SIG-M5 treated with dmso at 0.1 percent for 504 hours (cell line): ENCODE measurements around the gene COQ8B.
"Not testable (repeated sequence)": the region's sequence is repeated elsewhere in the genome, so short reads cannot be mapped to it uniquely, and the experiment has no call there.

Source experiments
- DNase-seq: peaks from one replicate; lab custom pipeline; 2025; ENCODE audit not compliant: unreplicated experiment; lab: John Stamatoyannopoulos, UW

The COQ8B gene

GRCh38 chr19:40716482-40717324, at the start of gene COQ8B, which contains the start of gene ITPKC:
COQ8B (minus strand) TSS chr19:40716886; CDS start chr19:40714632, 2,254 bp downstream.
ITPKC (plus strand) TSS chr19:40717112; CDS start chr19:40717136, 24 bp downstream.
- peak; percentile 89 for DNase-seq

GRCh38 chr19:40766385-40766784, 49.7 kb upstream of the COQ8B start:
- DNase-seq: not testable (repeated sequence)

GRCh38 chr19:40763963-40764362, 47.3 kb upstream of the COQ8B start:
- DNase-seq: no peak

- no peak for DNase-seq
These were observed 46.8 kb upstream of the COQ8B start for GRCh38 chr19:40763526-40763925.

- DNase-seq: no peak
These were observed 46.2 kb upstream of the COQ8B start for GRCh38 chr19:40762754-40763470.

- DNase-seq: no peak
These were observed 42.7 kb upstream of the COQ8B start for GRCh38 chr19:40759352-40759751.

GRCh38 chr19:40758491-40758890, 41.8 kb upstream of the COQ8B start:
- DNase-seq: no peak

GRCh38 chr19:40756502-40757110, 39.9 kb upstream of the COQ8B start:
- DNase-seq: no peak

- DNase-seq: no peak
These were observed 39.1 kb upstream of the COQ8B start for GRCh38 chr19:40755791-40756190.

GRCh38 chr19:40755248-40755624, 38.5 kb upstream of the COQ8B start:
- DNase-seq: no peak

- peak; percentile 93 for DNase-seq
These were observed 38.0 kb upstream of the COQ8B start for GRCh38 chr19:40754611-40755247.

GRCh38 chr19:40752257-40752781, 35.6 kb upstream of the COQ8B start:
- no peak for DNase-seq

- DNase-seq: peak; percentile 95
These were observed 34.3 kb upstream of the COQ8B start, which contains the start of gene SNRPA for GRCh38 chr19:40750874-40751537. SNRPA (plus strand) TSS chr19:40751203; CDS start chr19:40751409, 206 bp downstream.

GRCh38 chr19:40750058-40750873, 33.6 kb upstream of the COQ8B start, which contains the start of gene ACTMAP:
ACTMAP (minus strand) TSS chr19:40750477; CDS start chr19:40749803, 674 bp downstream.
- DNase-seq: peak; percentile 99

GRCh38 chr19:40747536-40747935, 30.9 kb upstream of the COQ8B start:
- no peak for DNase-seq

GRCh38 chr19:40745402-40745780, 28.7 kb upstream of the COQ8B start:
- DNase-seq: no peak

GRCh38 chr19:40744554-40745401, 28.1 kb upstream of the COQ8B start:
- no peak for DNase-seq

- DNase-seq: no peak
These were observed 27.2 kb upstream of the COQ8B start for GRCh38 chr19:40743926-40744325.
